ENCODE measurements around the gene TLR7.

- TF ChIP-seq, protein P1, sequence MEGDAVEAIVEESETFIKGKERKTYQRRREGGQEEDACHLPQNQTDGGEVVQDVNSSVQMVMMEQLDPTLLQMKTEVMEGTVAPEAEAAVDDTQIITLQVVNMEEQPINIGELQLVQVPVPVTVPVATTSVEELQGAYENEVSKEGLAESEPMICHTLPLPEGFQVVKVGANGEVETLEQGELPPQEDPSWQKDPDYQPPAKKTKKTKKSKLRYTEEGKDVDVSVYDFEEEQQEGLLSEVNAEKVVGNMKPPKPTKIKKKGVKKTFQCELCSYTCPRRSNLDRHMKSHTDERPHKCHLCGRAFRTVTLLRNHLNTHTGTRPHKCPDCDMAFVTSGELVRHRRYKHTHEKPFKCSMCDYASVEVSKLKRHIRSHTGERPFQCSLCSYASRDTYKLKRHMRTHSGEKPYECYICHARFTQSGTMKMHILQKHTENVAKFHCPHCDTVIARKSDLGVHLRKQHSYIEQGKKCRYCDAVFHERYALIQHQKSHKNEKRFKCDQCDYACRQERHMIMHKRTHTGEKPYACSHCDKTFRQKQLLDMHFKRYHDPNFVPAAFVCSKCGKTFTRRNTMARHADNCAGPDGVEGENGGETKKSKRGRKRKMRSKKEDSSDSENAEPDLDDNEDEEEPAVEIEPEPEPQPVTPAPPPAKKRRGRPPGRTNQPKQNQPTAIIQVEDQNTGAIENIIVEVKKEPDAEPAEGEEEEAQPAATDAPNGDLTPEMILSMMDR (IDR thresholded peaks at IDR 0.05): no peak
- TF ChIP-seq POLR2A (IDR thresholded peaks at IDR 0.05) (no peak), EP300 (IDR thresholded peaks at IDR 0.05) (no peak)
Observed at GRCh38 chrX:12919620-12920019, 52.7 kb downstream of the TLR7 start.

Data from tibial nerve (tissue), 4 donors.